HepG2 (cell line): ENCODE measurements around the gene TMEM131. TPM values are rescaled to one million over a fixed set of nuclear protein-coding genes. Genes with fewer than 3 reads are reported as not detected.

Experiments used
- ATAC-seq: fragments of 200-7000 bp; cut with Tn5 transposase; 3 replicates; pipeline ENCODE4 v1.9.1; 2020; ENCODE audit warnings: mild to moderate bottlenecking, moderate library complexity
- BruUV-seq: library from RNA; stranded (reverse); fragments of 400-500 nt; replicated peaks from 2 replicates; lab custom pipeline; 2021; lab: Mats Ljungman, UMichigan
- CTCF ChIA-PET: fragments of 300-600 bp; formaldehyde crosslinking; extraction: SDS; loops from one replicate; lab custom pipeline; 2021; ENCODE audit warnings: low total read pairs, inconsistent platforms, low intra/inter-chr PET ratio; lab: Yijun Ruan, JAX
- POLR2A ChIA-PET: fragments of 350-600 bp; sonication (Branson Sonifier 250); formaldehyde crosslinking; loops from one replicate; lab custom pipeline; 2020; ENCODE audit warnings: antibody characterized with exemption, inconsistent platforms; lab: Yijun Ruan, JAX
- DNase-seq: peaks from one replicate; pipeline ENCODE4 v3.0.0-alpha.2; 2015; ENCODE audit warnings: low spot score
- FAIRE-seq: peaks from 3 replicates; lab custom pipeline; 2011; peaks lifted over from hg19 to GRCh38; lab: Jason Lieb, UNC
- H2AFZ ChIP-seq: one replicate; pipeline ENCODE4 v1.6.1; 2011; ENCODE audit warnings: low read length, inconsistent platforms
- H3K27ac ChIP-seq: fragments of 300-600 bp; 3 replicates; pipeline ENCODE4 v1.8.0; 2011; ENCODE audit warnings: mixed run types, mild to moderate bottlenecking, mixed read lengths, low read length, inconsistent platforms; ENCODE audit not compliant: insufficient read depth; ENCODE audit errors: extremely low read length
- H3K27me3 ChIP-seq, 2 experiments: fragments of 200-600 bp in 1 of 2; 2 replicates in 1 of 2; 3 replicates in 1 of 2; pipeline versions ENCODE4 v1.6.0 to v1.8.0; 2011; ENCODE audit warnings: low read length in 2 of 2, mild to moderate bottlenecking in 2 of 2, moderate library complexity in 2 of 2, inconsistent platforms in 1 of 2; ENCODE audit not compliant: insufficient read depth in 2 of 2, control insufficient read depth in 1 of 2
- H3K36me3 ChIP-seq, 2 experiments: fragments of 200-600 bp in 1 of 2; replicated peaks in 1 of 2; 2 replicates in 1 of 2; 3 replicates in 1 of 2; pipeline versions ENCODE4 v1.5.1 to v1.8.0; 2011; ENCODE audit warnings: low read length in 2 of 2, inconsistent platforms in 1 of 2; ENCODE audit not compliant: insufficient read depth in 2 of 2, control insufficient read depth in 1 of 2
- H3K4me1 ChIP-seq: 2 replicates; pipeline ENCODE4 v1.5.1; 2012; ENCODE audit warnings: low read length, inconsistent platforms; ENCODE audit not compliant: insufficient read depth
- H3K4me2 ChIP-seq: 2 replicates; pipeline ENCODE4 v1.6.0; 2011; ENCODE audit warnings: low read depth, low read length, inconsistent platforms
- H3K4me3 ChIP-seq, 3 experiments: fragments of 200-600 bp in 1 of 3; sonication (generic), shearing (Covaris generic) in 1 of 3; replicated peaks in 1 of 3; 2 replicates each; pipeline ENCODE4 v1.5.1; 2011 to 2016; ENCODE audit warnings: low read length in 3 of 3, inconsistent platforms in 2 of 3, low read depth in 2 of 3, mild to moderate bottlenecking in 2 of 3, control low read depth in 1 of 3, mixed read lengths in 1 of 3; ENCODE audit not compliant: insufficient read depth in 1 of 3
- H3K79me2 ChIP-seq: one replicate; pipeline ENCODE4 v1.6.1; 2011; ENCODE audit warnings: low read length, inconsistent platforms; ENCODE audit not compliant: insufficient read depth
- H3K9ac ChIP-seq: 2 replicates; pipeline ENCODE4 v1.6.0; 2011; ENCODE audit warnings: mild to moderate bottlenecking, low read depth, low read length, inconsistent platforms; ENCODE audit not compliant: insufficient read depth
- H3K9me3 ChIP-seq: 2 replicates; pipeline ENCODE4 v1.5.1; 2012; ENCODE audit warnings: mild to moderate bottlenecking, low read length
- H4K20me1 ChIP-seq: 2 replicates; pipeline ENCODE4 v1.6.0; 2011; ENCODE audit warnings: inconsistent platforms, mild to moderate bottlenecking, low read length, moderate library complexity; ENCODE audit not compliant: insufficient read depth
- AHDC1 ChIP-seq: sonication (generic); formaldehyde crosslinking; IDR thresholded peaks from 2 replicates; pipeline ENCODE4 v1.5.1; 2020; ENCODE audit warnings: mild to moderate bottlenecking, missing genetic modification reagents, borderline replicate concordance
- E2F1 ChIP-seq: sonication (generic); formaldehyde crosslinking; IDR thresholded peaks from 2 replicates; pipeline ENCODE4 v1.5.0; 2020; ENCODE audit warnings: missing genetic modification reagents
- HOXD1 ChIP-seq: sonication (generic); formaldehyde crosslinking; IDR thresholded peaks from 2 replicates; pipeline ENCODE4 v1.5.0; 2020; ENCODE audit warnings: missing genetic modification reagents
- JUN ChIP-seq: sonication (generic); formaldehyde crosslinking; IDR thresholded peaks from 2 replicates; pipeline ENCODE4 v1.4.0; 2020; ENCODE audit warnings: mild to moderate bottlenecking, missing genetic modification reagents
- KLF12 ChIP-seq: sonication (generic); formaldehyde crosslinking; IDR thresholded peaks from 2 replicates; pipeline ENCODE4 v1.4.0; 2020; ENCODE audit warnings: missing genetic modification reagents, borderline replicate concordance
- SP1 ChIP-seq, 2 experiments: fragments of 450-650 bp in 1 of 2; sonication (generic) in 1 of 2; formaldehyde crosslinking in 1 of 2; IDR thresholded peaks; 2 replicates each; pipeline versions ENCODE4 v1.4.0 to v1.6.1; 2016 to 2020; ENCODE audit warnings: missing genetic modification reagents in 1 of 2
- SP140L ChIP-seq: sonication (generic); formaldehyde crosslinking; IDR thresholded peaks from 2 replicates; pipeline ENCODE4 v1.4.0; 2020; ENCODE audit warnings: missing genetic modification reagents, borderline replicate concordance
- ZFAT ChIP-seq: sonication (generic); formaldehyde crosslinking; conservative IDR thresholded peaks from 2 replicates; pipeline ENCODE4 v1.8.1; 2023; ENCODE audit warnings: missing genetic modification reagents, inconsistent platforms
- ZHX2 ChIP-seq, 2 experiments: sonication (generic) in 1 of 2; formaldehyde crosslinking in 1 of 2; IDR thresholded peaks; 2 replicates each; pipeline versions ENCODE4 v1.6.1 to v1.9.0; 2014 to 2022; ENCODE audit warnings: antibody characterized with exemption in 1 of 2, borderline replicate concordance in 1 of 2, inconsistent platforms in 1 of 2, low read depth in 1 of 2, missing genetic modification reagents in 1 of 2
- ZNF354B ChIP-seq: sonication (generic); formaldehyde crosslinking; IDR thresholded peaks from 2 replicates; pipeline ENCODE4 v1.8.0; 2022; ENCODE audit warnings: mild to moderate bottlenecking, missing genetic modification reagents
- ZNF616 ChIP-seq: sonication (generic); formaldehyde crosslinking; IDR thresholded peaks from 2 replicates; pipeline ENCODE4 v1.5.0; 2020; ENCODE audit warnings: low read depth, mild to moderate bottlenecking, missing genetic modification reagents
- WGBS: methylation state at CpG from one replicate; pipeline ENCODE4 v1.1.6; 2017; ENCODE audit warnings: low lambda C conversion rate; 5-methylcytosine and 5-hydroxymethylcytosine counted together
- in situ Hi-C: cut with HindIII; loops from 2 replicates; pipeline ENCODE4 v1.10.0; 2017; ENCODE audit warnings: low pct_unique_long_range_greater_than_20kb; ENCODE audit not compliant: extremely low pct_ligation_motif_present
- intact Hi-C: fragments of 100-400 bp; cut with micrococcal nuclease; formaldehyde crosslinking; loops from one replicate; pipeline ENCODE4 v1.10.0; 2022; ENCODE audit not compliant: unreplicated experiment
- polyA plus RNA-seq, 8 experiments: library from polyadenylated mRNA; depleted of rRNA in 3 of 8; stranded (reverse) in 7 of 8; unstranded in 1 of 8; fragments of >200 nt; fragmentation: Illumina TruSeq in 4 of 8; extraction: Trizol in 4 of 8; gene quantifications; 2 replicates each; pipeline versions ENCODE4 v1.2.1 to v1.2.3, GENCODE V29; 2011 to 2016; ENCODE audit warnings: low read depth in 4 of 8, missing spikeins in 1 of 8, mixed read lengths in 1 of 8; ENCODE audit not compliant: insufficient read depth in 1 of 8
- total RNA-seq, 5 experiments: library from RNA; depleted of rRNA; stranded (reverse); fragments of >200 nt; fragmentation: Illumina TruSeq; extraction: Trizol; gene quantifications; 2 replicates each; pipeline ENCODE4 v1.2.3, GENCODE V29; 2016; ENCODE audit warnings: low read depth in 1 of 5

The TMEM131 gene
- total and polyA plus RNA-seq, 2 of the 13 experiments (the other 11 are each of a cell fraction or from before 2014, with no cell fraction given), result 17.9 to 19.5 TPM

- CTCF ChIA-PET, result no interaction called here
These were observed 248.5 kb downstream of the TMEM131 start for GRCh38 chr2:97747285-97747684.

More at GRCh38 chr2:97747285-97747684, 248.5 kb downstream of the TMEM131 start:
- FAIRE-seq (no peak), DNase-seq (no peak), ATAC-seq (no peak)
- Histone ChIP-seq H3K4me1 (peaks cover 23% of the 10 kb centered on the region), H3K27ac (no peak overlapping the region), H3K27me3 (no peaks in the 10 kb centered on the region), H3K9ac (no peak overlapping the region), H2AFZ (no peak overlapping the region), H3K9me3 (no peaks in the 10 kb centered on the region), H4K20me1 (no peaks in the 10 kb centered on the region), H3K36me3 (no peaks in the 10 kb centered on the region), H3K4me2 (no peak overlapping the region), H3K4me3 (no peak overlapping the region), H3K79me2 (no peaks in the 10 kb centered on the region)
- no peak for TF ChIP-seq SP1 (IDR thresholded peaks at IDR 0.05)
- no peak for TF ChIP-seq SP1 (CRISPR knock-in tag; IDR thresholded peaks at IDR 0.05)
- TF ChIP-seq JUN (CRISPR knock-in tag), result no peak
- no peak for TF ChIP-seq ZNF616 (CRISPR knock-in tag)
- no peak for TF ChIP-seq HOXD1 (CRISPR knock-in tag)
- no peak for TF ChIP-seq KLF12 (CRISPR knock-in tag)
- no peak for TF ChIP-seq SP140L (CRISPR knock-in tag)
- TF ChIP-seq ZHX2 (IDR thresholded peaks at IDR 0.05; ENCODE audit: low read depth), result no peak
- TF ChIP-seq ZHX2 (CRISPR knock-in tag; IDR thresholded peaks at IDR 0.05; ENCODE audit: borderline replicate concordance), result no peak
- TF ChIP-seq ZNF354B (CRISPR knock-in tag), result no peak
- TF ChIP-seq AHDC1 (CRISPR knock-in tag), result no peak
- TF ChIP-seq E2F1, result no peak
- no peak for TF ChIP-seq ZFAT (CRISPR knock-in tag)
- in situ Hi-C loops (no loop called here), intact Hi-C loops (loop anchor here (5.0 kb wide), 1 partner anchor 45 kb away; no protein-coding TSS in a partner anchor)
- WGBS, result 84% methylated on average over 3 of the region's 3 CpGs
- POLR2A ChIA-PET, result no interaction called here
- BruUV-seq, result no TSS peak
